ENCODE data around the gene UIMC1.

UIMC1 gene

DNA sequence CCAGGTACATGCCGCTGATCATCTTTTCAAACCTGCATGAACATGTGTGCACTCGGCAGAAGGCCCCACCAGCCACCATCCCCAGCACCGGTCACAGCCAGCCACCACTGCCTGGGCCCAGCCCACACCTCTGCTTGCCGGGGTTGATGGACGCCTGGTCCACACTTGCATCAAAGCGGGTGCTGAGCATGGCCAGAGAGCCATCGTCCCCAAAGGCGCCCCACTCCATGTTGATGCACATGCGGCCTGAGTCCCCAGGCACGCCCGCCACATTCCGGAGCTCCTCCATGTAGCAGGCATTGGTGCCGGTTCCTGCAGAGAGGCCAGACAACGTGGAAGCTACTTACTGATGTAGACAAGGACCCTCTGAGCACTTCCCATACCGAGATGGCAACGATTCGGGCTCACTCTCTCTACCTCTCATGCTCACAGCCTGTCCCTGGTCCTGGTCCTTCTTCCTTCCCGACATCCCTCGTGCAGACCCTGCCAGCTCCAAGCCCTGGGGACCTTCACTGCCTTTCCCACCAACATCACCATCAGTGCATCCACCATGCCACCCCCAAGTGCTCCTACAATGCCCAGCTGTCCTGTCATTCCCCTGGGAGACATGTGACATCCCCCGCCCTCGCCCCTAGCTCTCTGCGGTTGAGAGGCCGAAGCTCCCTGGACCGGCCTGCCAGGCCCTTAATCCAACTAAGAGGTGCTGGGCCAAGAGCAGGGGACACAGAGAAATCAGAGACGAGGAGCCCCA is 124.6 kb downstream of the UIMC1 start:
- Histone ChIP-seq H3K9ac (no peak overlapping the region), H3K4me3 (no peak overlapping the region), H3K4me2 (no peak overlapping the region), H3K36me3 (no peaks in the 10 kb centered on the region), H3K27ac (no peak overlapping the region), H3K9me3 (no peaks in the 10 kb centered on the region), H3K4me1 (no peaks in the 10 kb centered on the region), H3K27me3 (peaks cover 33% of the 10 kb centered on the region), H4K20me1 (peaks cover 56% of the 10 kb centered on the region; the same call in 1 of the 2 replicates)
- TF ChIP-seq Cebpa-rat (IDR thresholded peaks at IDR 0.05), result no peak

DNA sequence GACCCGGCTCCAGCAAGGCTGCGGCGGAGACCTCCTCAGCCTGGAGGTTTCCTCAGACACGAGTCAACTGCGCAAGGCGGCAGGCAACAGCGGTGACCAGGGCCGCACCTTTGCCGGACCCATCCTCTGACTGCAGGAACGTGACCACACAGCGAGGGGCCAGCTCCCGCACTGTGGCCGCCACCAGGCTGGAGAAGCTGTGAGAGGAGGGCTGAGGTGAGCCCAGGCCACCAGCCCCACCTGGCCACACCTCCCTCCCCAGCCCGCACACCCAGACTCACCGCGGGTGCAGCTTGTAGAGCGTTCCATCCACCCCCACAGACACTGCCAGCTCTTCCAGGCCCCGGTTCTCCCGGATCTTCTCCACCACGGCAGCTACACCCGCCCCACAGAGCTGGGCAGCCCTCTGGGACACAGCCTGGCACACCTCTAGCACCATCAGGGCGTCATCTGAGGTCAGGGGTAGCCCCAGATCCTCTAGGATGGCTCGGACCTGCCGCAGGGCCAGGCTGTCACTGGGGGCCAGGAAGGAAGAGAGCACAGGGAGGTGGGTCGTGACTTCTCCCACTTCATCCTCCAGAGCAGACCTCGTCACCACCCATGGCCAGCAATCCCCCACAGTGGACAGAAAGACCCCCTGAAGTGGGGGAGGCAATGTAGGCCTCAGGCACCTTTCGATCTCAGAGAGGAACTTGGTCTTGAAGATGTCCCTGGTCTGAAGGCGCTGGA is 125.4 kb downstream of the UIMC1 start:
- H3K4me3 ChIP-seq, result no peak overlapping the region

GRCh38 chr5:176880366-176881020 is 126.1 kb downstream of the UIMC1 start:
- Histone ChIP-seq H3K36me3 (no peaks in the 10 kb centered on the region), H3K9ac (no peak overlapping the region), H3K27me3 (peaks cover 48% of the 10 kb centered on the region), H4K20me1 (peaks cover 67% of the 10 kb centered on the region; the same call in 1 of the 2 replicates), H3K9me3 (no peaks in the 10 kb centered on the region), H3K27ac (no peak overlapping the region), H3K4me1 (peaks cover 12% of the 10 kb centered on the region), H3K4me2 (no peak overlapping the region), H3K4me3 (no peak overlapping the region)
- TF ChIP-seq Cebpa-rat (IDR thresholded peaks at IDR 0.05), result no peak

More for the DNA sequence above, 125.4 kb downstream of the UIMC1 start:
- Histone ChIP-seq H3K27ac (no peak overlapping the region), H3K9me3 (no peaks in the 10 kb centered on the region), H3K4me2 (no peak overlapping the region), H3K4me1 (peaks cover 5% of the 10 kb centered on the region), H3K9ac (no peak overlapping the region), H3K36me3 (no peaks in the 10 kb centered on the region), H3K27me3 (peaks cover 41% of the 10 kb centered on the region), H4K20me1 (peaks cover 60% of the 10 kb centered on the region; the same call in 1 of the 2 replicates)
- TF ChIP-seq Cebpa-rat (IDR thresholded peaks at IDR 0.05), result no peak

DNA sequence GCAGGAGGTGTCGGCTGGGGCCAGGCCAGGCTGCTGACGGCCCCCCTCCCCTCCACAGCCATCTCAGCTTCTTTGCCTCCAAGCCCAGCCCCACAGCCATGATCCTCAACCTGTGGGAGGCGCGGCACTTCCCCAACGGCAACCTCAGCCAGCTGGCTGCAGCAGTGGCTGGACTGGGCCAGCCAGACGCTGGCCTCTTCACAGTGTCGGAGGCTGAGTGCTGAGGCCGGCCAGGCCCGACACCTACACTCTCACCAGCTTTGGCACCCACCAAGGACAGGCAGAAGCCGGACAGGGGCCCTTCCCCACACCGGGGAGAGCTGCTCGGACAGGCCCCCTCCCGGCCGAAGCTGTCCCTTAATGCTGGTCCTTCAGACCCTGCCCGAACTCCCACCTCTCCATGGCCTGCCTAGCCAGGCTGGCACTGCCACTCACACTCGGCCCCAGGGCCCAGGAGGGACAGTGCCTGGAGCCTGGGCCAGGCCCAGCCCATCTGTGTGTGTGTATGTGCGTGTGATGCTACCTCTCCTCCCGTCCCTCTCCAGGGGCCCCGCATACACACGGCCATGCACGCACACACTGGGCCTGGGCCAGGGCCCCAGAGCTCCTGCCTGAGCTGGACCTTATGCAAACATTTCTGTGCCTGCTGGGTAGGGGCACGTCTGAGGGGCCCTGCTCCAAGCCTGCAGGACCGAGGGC is 126.8 kb downstream of the UIMC1 start:
- peaks cover 69% of the 10 kb centered on the region; the same call in 1 of the 2 replicates for H4K20me1 ChIP-seq
- H3K4me1 ChIP-seq, result peaks cover 13% of the 10 kb centered on the region
- H3K9me3 ChIP-seq, result no peaks in the 10 kb centered on the region
- no peaks in the 10 kb centered on the region for H3K36me3 ChIP-seq
- no peak for TF ChIP-seq Cebpa-rat (IDR thresholded peaks at IDR 0.05)
- H3K27me3 ChIP-seq, result peaks cover 55% of the 10 kb centered on the region
- no peak overlapping the region for H3K9ac ChIP-seq
- no peak overlapping the region for H3K4me3 ChIP-seq
- H3K27ac ChIP-seq, result no peak overlapping the region
- no peak overlapping the region for H3K4me2 ChIP-seq

DNA sequence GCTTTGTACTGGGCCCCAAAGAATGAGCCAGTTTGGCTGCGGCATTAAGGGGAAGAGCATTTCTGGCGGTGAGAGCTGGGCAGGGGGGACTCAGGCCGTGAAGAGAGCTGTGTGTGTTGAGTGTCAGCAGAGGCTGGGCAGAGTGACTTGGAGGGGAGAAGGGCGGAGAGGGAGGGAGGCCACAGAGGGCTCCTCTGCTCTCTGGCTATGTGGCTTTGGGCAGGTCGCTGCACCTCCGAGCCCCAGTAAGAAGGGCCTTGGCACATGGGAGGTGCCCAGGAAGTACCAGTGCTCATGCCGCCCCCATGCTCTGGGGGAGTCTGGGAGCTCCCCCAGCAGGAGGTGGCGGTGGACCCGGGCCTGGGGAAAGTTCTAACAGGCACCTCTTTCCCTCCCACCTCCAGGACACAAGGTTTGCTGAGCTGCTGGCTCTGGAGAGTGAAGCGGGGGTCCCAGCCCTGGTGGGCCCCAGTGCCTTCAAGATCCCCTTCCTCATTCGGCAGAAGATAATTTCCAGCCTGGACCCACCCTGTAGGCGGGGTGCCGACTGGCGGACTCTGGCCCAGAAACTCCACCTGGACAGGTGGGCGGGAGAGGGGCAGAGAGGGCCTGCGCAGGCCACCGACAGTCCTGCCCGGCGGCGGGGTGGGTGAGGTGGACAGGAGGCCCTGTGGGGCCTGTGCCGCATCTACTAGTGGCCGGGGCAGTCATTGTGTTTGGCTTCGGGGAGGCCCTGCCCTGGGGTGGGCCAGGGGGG is 127.5 kb downstream of the UIMC1 start:
- Histone ChIP-seq H3K4me2 (no peak overlapping the region), H3K9ac (no peak overlapping the region), H4K20me1 (peaks cover 67% of the 10 kb centered on the region; the same call in 1 of the 2 replicates), H3K4me3 (no peak overlapping the region), H3K9me3 (no peaks in the 10 kb centered on the region), H3K4me1 (peaks cover 13% of the 10 kb centered on the region), H3K36me3 (no peaks in the 10 kb centered on the region), H3K27me3 (peaks cover 62% of the 10 kb centered on the region), H3K27ac (no peak overlapping the region)
- no peak for TF ChIP-seq Cebpa-rat (IDR thresholded peaks at IDR 0.05)

DNA sequence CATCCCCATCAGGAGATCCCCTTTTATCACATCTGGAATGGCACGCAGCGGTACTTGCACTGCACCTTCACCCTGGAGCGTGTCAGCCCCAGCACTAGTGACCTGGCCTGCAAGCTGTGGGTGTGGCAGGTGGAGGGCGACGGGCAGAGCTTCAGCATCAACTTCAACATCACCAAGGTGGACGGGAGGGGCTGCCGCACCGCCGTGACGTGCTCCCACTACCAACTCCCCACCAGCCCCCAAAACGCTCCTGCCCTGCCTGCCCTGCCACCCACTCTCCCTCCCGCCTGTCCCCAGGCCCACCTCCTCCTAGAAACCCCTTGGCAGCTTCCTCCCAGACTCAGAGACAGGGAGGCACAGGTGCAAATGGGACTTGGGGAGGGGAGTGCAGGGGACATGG is 128.1 kb downstream of the UIMC1 start:
- no peaks in the 10 kb centered on the region for H3K36me3 ChIP-seq
- H3K27me3 ChIP-seq, result peaks cover 68% of the 10 kb centered on the region
- H4K20me1 ChIP-seq, result peaks cover 60% of the 10 kb centered on the region; the same call in 1 of the 2 replicates
- H3K9ac ChIP-seq, result no peak overlapping the region
- TF ChIP-seq Cebpa-rat (IDR thresholded peaks at IDR 0.05), result no peak
- H3K4me2 ChIP-seq, result no peak overlapping the region
- H3K4me3 ChIP-seq, result no peak overlapping the region
- H3K4me1 ChIP-seq, result peaks cover 18% of the 10 kb centered on the region
- no peaks in the 10 kb centered on the region for H3K9me3 ChIP-seq
- no peak overlapping the region for H3K27ac ChIP-seq

- Histone ChIP-seq H4K20me1 (peaks cover 56% of the 10 kb centered on the region; the same call in 1 of the 2 replicates), H3K27ac (no peak overlapping the region), H3K27me3 (peaks cover 70% of the 10 kb centered on the region), H3K9me3 (no peaks in the 10 kb centered on the region), H3K4me2 (no peak overlapping the region), H3K36me3 (no peaks in the 10 kb centered on the region), H3K9ac (no peak overlapping the region), H3K4me1 (peaks cover 21% of the 10 kb centered on the region), H3K4me3 (no peak overlapping the region)
- no peak for TF ChIP-seq Cebpa-rat (IDR thresholded peaks at IDR 0.05)
These were observed 128.7 kb downstream of the UIMC1 start for GRCh38 chr5:176877793-176878331.

- no peaks in the 10 kb centered on the region for H3K9me3 ChIP-seq
- H4K20me1 ChIP-seq, result peaks cover 50% of the 10 kb centered on the region; the same call in 1 of the 2 replicates
- H3K4me1 ChIP-seq, result peaks cover 21% of the 10 kb centered on the region
- H3K9ac ChIP-seq, result no peak overlapping the region
- peak overlapping the region; percentile 57 for H3K4me2 ChIP-seq
- no peaks in the 10 kb centered on the region for H3K36me3 ChIP-seq
- no peak overlapping the region for H3K27ac ChIP-seq
- H3K27me3 ChIP-seq, result peaks cover 60% of the 10 kb centered on the region
- H3K4me3 ChIP-seq, result no peak overlapping the region
- no peak for TF ChIP-seq Cebpa-rat (IDR thresholded peaks at IDR 0.05)
These were observed 129.8 kb downstream of the UIMC1 start for GRCh38 chr5:176876506-176877431.

Measured in BLaER1 (cell line).